Measurements from ENCODE around the gene TCF4.

- TF ChIP-seq POLR2A (IDR thresholded peaks at IDR 0.05; ENCODE audit: low read depth, low read length) (no peak), TAF1 (IDR thresholded peaks at IDR 0.05; ENCODE audit: low read depth, low read length) (no peak), POLR2AphosphoS5 (IDR thresholded peaks at IDR 0.05; ENCODE audit: low read depth, low read length) (no peak), POU2F2 (IDR thresholded peaks at IDR 0.05; ENCODE audit: low read depth, low read length) (no peak), SPI1 (IDR thresholded peaks at IDR 0.05; ENCODE audit: low read depth, low read length) (no peak)
Measured at GRCh38 chr18:55206927-55207326, 381.1 kb downstream of the TCF4 start.
